UCSD-AML1 (cell line): ENCODE data around the gene FAM13A.
"Not testable (repeated sequence)": the region's sequence is repeated elsewhere in the genome, so short reads cannot be mapped to it uniquely, and the experiment has no call there.

Experiments
- DNase-seq: peaks from one replicate; lab custom pipeline; 2025; ENCODE audit not compliant: unreplicated experiment; lab: John Stamatoyannopoulos, UW

Gene FAM13A

DNA sequence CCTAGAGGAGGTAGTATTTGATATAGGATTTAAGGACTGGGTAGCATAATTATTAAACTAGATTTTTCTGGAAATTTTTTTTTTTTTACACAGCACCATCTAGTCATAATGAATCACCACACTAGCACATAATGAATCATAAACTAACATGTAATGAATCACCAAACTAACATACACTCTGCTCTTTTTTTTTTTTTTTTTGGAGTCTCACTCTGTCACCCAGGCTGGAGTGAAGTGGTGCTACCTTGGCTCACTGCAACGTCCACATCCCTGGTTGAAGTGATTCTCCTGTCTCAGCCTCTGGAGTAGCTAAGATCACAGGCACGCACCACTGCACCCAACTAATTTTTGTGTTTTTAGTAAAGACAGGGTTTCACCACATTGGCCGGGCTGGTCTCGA lies 92.5 kb downstream of the FAM13A start:
- no peak for DNase-seq

- DNase-seq = no peak
These were observed 93.2 kb downstream of the FAM13A start for GRCh38 chr4:88963817-88964216.

DNA sequence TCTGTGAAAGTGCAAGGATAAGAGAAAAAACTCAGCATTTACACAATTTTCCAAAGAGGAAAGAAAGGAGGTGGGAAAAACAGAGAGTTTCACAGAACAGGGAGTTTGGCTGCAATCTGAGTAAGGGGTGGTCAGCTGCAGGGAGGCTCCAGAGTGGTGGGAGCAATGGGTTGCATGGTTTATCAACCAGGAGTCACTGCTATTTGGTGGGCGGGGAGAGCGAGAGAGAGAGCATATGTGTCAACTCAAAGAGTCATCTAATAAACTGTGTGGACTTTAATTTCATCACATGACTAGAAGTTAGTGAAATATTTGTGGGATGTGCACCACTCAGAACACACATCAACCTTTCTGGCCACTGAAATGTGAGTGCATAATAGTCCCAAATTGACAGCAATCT lies 94.6 kb downstream of the FAM13A start:
- no peak for DNase-seq

DNA sequence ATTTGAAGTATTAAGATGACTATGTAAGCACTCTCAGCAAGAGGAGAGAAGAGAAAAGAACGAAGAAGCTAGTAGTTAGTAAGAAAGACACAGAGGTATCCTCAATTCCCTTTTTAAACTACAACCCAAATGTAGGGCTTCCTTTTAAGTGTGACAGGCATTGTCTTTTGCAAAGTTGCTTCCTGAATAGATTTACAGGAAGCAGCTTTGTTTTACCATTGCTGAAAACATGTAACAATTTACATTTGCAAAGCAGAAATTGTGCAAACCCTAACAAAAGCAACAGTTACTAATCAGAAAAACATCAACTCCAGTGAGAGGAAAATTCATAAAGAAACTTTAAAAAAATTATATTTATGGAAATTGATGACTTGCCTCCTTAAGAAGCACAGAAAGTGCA lies 96.4 kb downstream of the FAM13A start:
- DNase-seq = no peak

DNA sequence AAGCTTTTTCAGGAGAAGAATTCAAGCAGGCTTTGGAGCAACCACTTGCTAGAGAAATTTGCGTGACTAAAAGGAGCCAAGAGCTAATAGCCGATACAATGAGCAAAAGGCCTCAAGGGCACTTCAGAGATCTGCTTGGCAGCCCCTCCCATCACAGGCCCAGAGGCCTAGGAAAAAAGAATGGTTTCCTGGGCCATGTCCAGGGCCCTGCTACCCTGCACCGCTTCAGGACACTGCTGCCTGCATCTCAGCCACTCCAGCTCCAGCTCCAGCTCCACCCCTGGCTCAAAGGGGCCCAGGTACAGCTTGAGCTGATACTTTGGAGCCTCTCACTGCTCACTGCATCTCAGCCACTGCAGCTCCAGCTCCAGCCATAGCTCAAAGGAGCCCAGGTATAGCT lies 98.9 kb downstream of the FAM13A start:
- DNase-seq = no peak

DNA sequence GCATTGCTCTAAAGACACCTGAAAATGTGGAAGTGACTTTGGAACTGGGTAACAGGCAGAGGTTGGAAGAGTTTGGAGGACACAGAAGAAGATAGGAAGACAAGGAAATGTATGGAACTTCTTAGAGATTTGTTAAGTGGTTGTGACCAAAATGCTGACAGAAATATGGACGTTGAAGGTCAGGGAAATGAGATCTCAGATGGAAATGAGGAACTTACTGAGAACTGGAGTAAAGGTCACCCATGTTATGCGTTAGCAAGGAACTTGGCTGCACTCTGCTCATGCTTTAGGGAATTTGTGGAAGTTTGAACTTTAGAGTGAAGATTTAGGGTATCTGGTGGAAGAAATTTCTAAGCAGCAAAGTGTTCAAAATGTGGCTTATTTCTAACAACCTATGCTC lies 99.4 kb downstream of the FAM13A start:
- DNase-seq = no peak

DNA sequence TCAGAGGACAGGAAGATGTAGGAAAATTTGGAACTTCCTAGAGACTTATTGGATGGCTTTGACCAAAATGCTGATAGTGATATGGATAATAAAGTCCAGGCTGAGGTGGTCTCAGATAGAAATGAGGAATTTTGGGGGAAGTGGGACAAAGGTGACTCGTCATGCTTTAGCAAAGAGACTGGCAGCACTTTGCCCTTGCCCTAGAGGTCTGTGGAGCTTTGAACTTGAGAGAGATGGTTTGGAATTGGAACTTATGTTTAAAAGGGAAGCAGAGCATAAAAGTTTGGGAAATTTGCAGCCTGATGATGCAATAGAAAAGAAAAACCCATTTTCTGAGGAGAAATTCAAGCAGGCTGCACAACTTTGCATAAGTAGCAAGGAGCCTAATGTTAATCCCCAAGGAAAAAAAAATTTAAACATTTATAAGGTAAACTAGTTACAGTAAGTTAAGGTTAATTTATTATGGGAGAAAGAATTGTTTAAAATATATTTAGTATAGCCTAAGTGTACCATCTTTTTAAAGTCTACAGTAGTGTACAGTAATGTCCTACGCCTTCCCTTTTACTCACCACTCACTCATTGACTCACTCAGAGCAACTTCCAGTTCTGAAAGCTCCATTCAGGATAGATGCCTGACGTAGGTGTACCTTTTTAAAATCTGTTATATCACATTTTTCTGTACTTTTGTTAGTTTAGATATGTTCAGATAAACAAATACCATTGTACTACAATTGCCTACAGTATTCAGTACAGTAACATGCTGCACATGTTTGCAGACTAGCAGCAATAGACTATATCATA lies 101.2 kb downstream of the FAM13A start:
- DNase-seq = no peak

- no peak for DNase-seq
These were observed 103.6 kb downstream of the FAM13A start for GRCh38 chr4:88953400-88953799.

DNA sequence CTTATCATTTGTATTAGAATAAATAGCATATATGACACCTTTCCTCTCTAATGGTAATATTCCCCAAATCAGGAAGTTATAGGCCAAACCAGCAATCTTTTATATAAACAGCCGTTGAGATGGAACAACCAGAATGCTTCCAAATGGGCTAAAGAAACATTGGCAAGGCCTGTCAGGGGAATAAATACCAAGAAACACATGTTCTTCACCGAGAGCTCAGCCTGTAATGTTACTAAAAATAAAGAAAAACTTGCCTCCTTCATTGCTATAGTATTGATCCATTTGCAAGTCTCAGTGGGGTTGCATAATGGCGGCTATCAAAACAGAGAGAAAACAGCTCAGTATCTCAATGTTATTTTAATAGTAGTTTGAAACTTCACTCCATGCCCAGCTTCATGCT lies 104.9 kb downstream of the FAM13A start:
- no peak for DNase-seq

- no peak for DNase-seq
These were observed 107.4 kb downstream of the FAM13A start for GRCh38 chr4:88949605-88950004.

DNA sequence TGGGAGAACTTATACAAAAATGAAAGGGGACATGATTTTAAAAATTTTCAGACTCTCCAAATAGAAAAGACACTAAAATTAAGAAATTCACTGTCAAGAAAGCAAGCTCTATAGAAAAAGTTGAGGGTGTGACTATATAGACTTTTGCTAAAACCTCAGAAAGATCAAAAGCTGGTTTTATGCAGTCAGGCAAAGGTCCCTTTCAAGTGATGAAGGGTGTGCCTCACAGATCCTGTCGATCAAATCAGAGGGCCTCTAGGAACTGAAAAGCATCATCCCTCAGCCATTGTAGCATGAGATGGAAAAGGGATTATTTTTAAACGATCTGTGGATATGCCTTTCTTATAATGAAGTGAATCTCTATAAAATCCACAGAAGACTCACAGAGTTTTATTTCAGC lies 116.5 kb downstream of the FAM13A start:
- no peak for DNase-seq

GRCh38 chr4:88939697-88940096 lies 117.3 kb downstream of the FAM13A start:
- DNase-seq = no peak

DNA sequence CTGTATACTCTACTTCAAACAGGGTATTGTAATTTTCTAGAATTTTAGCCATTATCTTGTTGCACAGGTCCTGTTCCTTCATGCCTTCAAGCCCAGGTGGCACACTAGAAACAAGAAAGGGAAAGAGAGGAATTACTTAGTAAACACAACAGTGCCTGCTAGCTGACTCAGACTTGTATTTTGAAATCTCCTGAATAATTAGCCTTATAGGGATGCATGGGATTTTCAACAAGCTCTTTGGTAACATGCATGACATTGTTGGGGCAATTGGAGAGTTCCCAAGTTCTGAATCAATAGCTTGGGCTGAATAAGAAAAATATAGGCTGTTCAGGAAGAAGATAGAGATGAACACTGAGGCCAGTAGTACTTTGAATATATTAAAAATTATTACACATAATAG lies 118.8 kb downstream of the FAM13A start:
- no peak for DNase-seq

DNA sequence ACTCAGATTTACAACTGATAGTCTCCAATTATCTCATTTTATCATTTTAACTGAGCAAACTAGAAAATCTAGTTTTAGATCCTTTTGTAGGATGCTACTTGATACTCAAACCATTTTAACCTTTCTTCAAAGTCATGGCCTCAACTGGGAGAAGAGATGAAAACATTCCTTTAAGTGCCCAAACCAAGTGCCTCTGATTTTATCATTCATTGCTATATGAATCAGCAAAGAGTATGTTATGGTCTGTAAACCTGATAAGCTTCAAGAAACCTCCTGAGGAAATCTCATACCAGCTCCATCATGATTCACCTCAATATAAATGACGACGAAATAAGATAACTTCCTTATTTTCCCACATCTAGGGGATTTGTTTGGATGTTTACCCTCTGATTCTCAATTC lies 119.9 kb downstream of the FAM13A start:
- DNase-seq = no peak

GRCh38 chr4:88933414-88934160 lies 123.4 kb downstream of the FAM13A start:
- no peak for DNase-seq

- DNase-seq = no peak
These were observed 128.1 kb downstream of the FAM13A start for GRCh38 chr4:88928852-88929251.

DNA sequence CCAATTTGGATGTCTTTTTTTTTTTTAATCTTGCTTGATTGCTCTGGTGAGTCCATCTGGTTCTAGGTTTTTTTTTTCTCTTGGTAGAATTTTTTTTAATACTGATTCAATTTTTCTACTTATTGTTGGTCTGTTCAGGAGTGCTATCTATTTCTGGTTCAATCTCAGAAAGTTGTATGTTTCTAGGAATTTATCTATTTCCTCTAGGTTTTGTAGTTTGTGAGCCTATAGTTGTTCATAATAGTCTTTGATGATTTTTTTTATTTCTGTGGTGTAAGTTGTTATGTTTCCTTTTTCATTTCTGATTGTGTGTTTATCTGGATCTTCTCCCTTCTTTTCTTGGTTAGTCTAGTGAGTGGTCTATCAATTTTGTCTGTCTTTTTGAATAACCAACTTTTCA lies 129.6 kb downstream of the FAM13A start:
- no peak for DNase-seq

GRCh38 chr4:88919056-88919455 lies 137.9 kb downstream of the FAM13A start:
- no peak for DNase-seq

- not testable (repeated sequence) for DNase-seq
These were observed 143.8 kb downstream of the FAM13A start for GRCh38 chr4:88913181-88913580.

DNA sequence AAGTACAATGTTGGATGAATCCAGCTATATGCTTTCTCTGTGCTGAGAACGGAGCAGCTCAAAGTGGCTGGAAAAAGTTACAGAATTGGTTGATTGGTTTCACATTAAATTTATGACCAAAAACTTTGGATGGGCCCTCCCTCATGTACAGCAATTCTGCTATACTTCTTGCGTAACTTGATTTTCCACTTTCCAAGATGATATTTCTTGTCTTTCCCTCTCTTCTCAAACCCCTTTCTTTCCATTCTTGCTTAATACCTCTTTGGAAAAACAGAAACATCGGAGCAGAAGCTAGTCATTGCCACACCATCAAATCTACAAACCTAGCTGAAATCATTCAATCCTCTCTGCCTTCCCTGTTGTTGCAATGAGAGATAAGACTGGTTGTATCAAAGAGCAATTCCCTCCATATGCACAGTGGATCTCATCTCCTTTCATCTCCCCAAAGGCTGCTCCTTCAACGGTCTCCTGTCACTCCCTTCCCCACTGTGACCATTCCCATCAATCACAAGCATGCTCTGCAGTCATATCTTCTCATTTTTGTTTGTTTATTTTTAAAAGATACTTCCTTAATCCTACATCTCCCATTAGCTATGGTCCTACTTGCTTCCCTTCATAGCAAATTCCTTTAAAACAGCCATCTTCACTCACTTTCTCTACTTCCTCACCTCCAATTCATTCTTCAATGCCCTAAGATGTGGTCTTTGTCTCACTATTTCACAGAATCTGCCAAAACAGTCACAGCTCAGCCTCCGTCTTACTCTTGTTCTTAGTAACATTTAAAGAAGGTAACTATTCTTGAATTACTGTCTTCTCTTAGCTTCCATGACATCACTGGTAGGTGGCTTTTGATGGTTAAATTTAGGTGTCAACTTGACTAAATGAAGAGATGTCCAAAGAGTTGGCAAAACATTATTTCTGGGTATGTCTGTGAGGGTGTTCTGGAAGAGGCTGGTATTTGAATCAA lies 145.5 kb downstream of the FAM13A start:
- no peak for DNase-seq

- DNase-seq = no peak
These were observed 146.9 kb downstream of the FAM13A start for GRCh38 chr4:88910101-88910500.
